ENCODE data around the gene IRF6.

IRF6 gene

GRCh38 chr1:209816923-209817322 is 11.0 kb upstream of the IRF6 start:
- H3K27ac ChIP-seq (ENCODE audit: low read depth, low read length, poor library complexity, severe bottlenecking) = no peak overlapping the region
- TF ChIP-seq CTCF (IDR thresholded peaks at IDR 0.05; ENCODE audit: low read length) (no peak), EZH2 (IDR thresholded peaks at IDR 0.05; ENCODE audit: borderline replicate concordance, low read length) (no peak)

GRCh38 chr1:209815931-209816341 is 10.0 kb upstream of the IRF6 start:
- no peaks in the 10 kb centered on the region for H3K79me2 ChIP-seq (ENCODE audit: insufficient read depth, low read length)
- H3K9me3 ChIP-seq (ENCODE audit: low read length) = no peaks in the 10 kb centered on the region
- H3K36me3 ChIP-seq (ENCODE audit: insufficient read depth, low read length) = no peaks in the 10 kb centered on the region
- no peak overlapping the region for H3K4me2 ChIP-seq (ENCODE audit: low read length)
- H3K9me2 ChIP-seq (ENCODE audit: low read depth, low read length) = no peaks in the 10 kb centered on the region
- no peaks in the 10 kb centered on the region for H3F3A ChIP-seq (ENCODE audit: insufficient read depth, low read length)
- no peak overlapping the region for H3K4me3 ChIP-seq (ENCODE audit: low read depth, low read length, poor library complexity, severe bottlenecking)
- no peaks in the 10 kb centered on the region for H4K20me1 ChIP-seq (ENCODE audit: insufficient read depth, low read length)
- no peaks in the 10 kb centered on the region for H3K4me1 ChIP-seq (ENCODE audit: insufficient read depth, low read length, severe bottlenecking)
- H3K9ac ChIP-seq (ENCODE audit: low read length) = no peak overlapping the region
- no peak for TF ChIP-seq EZH2 (IDR thresholded peaks at IDR 0.05; ENCODE audit: borderline replicate concordance, low read length)
- TF ChIP-seq CTCF (IDR thresholded peaks at IDR 0.05; ENCODE audit: low read length) = no peak
- H3K27me3 ChIP-seq (ENCODE audit: insufficient read depth, low read length) = no peaks in the 10 kb centered on the region
- no peak overlapping the region for H2AFZ ChIP-seq (ENCODE audit: low read length)
- H3K27ac ChIP-seq (ENCODE audit: low read depth, low read length, poor library complexity, severe bottlenecking) = no peak overlapping the region

More at GRCh38 chr1:209816923-209817322, 11.0 kb upstream of the IRF6 start:
- no peaks in the 10 kb centered on the region for H3K27me3 ChIP-seq (ENCODE audit: insufficient read depth, low read length)
- H4K20me1 ChIP-seq (ENCODE audit: insufficient read depth, low read length) = no peaks in the 10 kb centered on the region
- no peaks in the 10 kb centered on the region for H3K79me2 ChIP-seq (ENCODE audit: insufficient read depth, low read length)
- no peaks in the 10 kb centered on the region for H3K9me2 ChIP-seq (ENCODE audit: low read depth, low read length)
- H3K4me3 ChIP-seq (ENCODE audit: low read depth, low read length, poor library complexity, severe bottlenecking) = no peak overlapping the region
- H2AFZ ChIP-seq (ENCODE audit: low read length) = no peak overlapping the region
- H3K4me1 ChIP-seq (ENCODE audit: insufficient read depth, low read length, severe bottlenecking) = no peaks in the 10 kb centered on the region
- H3K36me3 ChIP-seq (ENCODE audit: insufficient read depth, low read length) = no peaks in the 10 kb centered on the region
- H3K9ac ChIP-seq (ENCODE audit: low read length) = no peak overlapping the region
- H3F3A ChIP-seq (ENCODE audit: insufficient read depth, low read length) = no peaks in the 10 kb centered on the region
- no peak overlapping the region for H3K4me2 ChIP-seq (ENCODE audit: low read length)
- no peaks in the 10 kb centered on the region for H3K9me3 ChIP-seq (ENCODE audit: low read length)

DNA sequence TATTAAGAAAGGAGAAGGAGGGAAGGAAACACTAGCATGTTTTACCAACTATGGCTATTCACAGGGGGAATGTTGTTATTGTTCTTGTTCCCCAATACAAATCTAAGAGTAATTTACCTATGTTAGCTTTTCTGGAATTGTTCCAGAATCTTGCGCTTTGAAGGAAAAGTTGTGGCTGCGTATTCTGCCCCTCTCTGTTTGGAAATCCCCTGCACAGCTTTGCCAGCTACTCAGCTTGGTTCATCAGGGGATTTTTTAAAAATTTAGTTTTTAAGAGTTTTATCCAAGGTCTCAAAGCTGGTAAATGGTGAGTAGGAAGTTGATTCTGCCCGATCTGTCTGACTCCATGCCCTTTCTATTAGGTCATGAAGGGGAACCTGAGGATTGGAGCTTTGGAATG is 9.5 kb upstream of the IRF6 start:
- Histone ChIP-seq H3K9me2 (ENCODE audit: low read depth, low read length) (no peaks in the 10 kb centered on the region), H3K4me1 (ENCODE audit: insufficient read depth, low read length, severe bottlenecking) (no peaks in the 10 kb centered on the region), H3K36me3 (ENCODE audit: insufficient read depth, low read length) (no peaks in the 10 kb centered on the region), H3K27ac (ENCODE audit: low read depth, low read length, poor library complexity, severe bottlenecking) (no peak overlapping the region), H3K79me2 (ENCODE audit: insufficient read depth, low read length) (no peaks in the 10 kb centered on the region), H3K4me2 (ENCODE audit: low read length) (no peak overlapping the region), H3K27me3 (ENCODE audit: insufficient read depth, low read length) (no peaks in the 10 kb centered on the region), H3K9me3 (ENCODE audit: low read length) (no peaks in the 10 kb centered on the region), H2AFZ (ENCODE audit: low read length) (no peak overlapping the region), H3F3A (ENCODE audit: insufficient read depth, low read length) (no peaks in the 10 kb centered on the region), H4K20me1 (ENCODE audit: insufficient read depth, low read length) (no peaks in the 10 kb centered on the region), H3K4me3 (ENCODE audit: low read depth, low read length, poor library complexity, severe bottlenecking) (no peak overlapping the region), H3K9ac (ENCODE audit: low read length) (no peak overlapping the region)
- TF ChIP-seq CTCF (IDR thresholded peaks at IDR 0.05; ENCODE audit: low read length) (no peak), EZH2 (IDR thresholded peaks at IDR 0.05; ENCODE audit: borderline replicate concordance, low read length) (no peak)

All from OCI-LY1 (cell line).